Inflammatory macrophage (primary cell): ENCODE results near the gene ANKDD1B.
A peak's percentile ranks its signal among the peaks of the same experiment; 100 is the strongest.

Source experiments
- DNase-seq, 2 donors: peaks; one replicate each; pipeline ENCODE4 v3.0.0-alpha.2; 2020 to 2022

The ANKDD1B gene

DNA sequence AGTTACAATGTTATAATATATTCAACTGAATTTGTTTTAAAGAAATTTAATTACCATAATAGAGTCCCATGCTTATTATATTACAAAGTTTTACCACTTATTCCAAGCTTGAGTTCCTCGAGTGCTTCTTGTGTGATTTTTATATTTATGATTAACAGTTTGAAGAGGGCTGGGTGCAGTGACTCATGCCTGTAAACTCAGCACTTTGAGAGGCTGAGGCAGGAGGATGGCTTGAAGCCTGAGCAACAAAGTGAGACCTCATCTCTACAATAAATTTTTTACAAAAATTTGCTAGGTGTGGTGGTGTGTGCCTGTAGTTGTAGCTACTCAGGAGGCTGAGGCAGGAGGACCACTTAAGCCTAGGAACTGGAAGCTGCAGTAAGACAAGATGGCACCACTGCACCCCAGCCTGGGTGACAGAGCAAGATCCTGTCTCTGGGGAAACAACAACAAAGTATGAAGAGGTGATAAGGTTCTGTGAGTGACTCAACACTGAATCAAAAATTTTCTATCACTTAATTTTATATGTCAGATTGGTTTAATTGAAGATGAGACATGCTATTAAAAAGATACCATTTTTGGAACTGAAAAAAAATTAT, 96.8 kb downstream of the ANKDD1B start:
- DNase-seq, result no peak

DNA sequence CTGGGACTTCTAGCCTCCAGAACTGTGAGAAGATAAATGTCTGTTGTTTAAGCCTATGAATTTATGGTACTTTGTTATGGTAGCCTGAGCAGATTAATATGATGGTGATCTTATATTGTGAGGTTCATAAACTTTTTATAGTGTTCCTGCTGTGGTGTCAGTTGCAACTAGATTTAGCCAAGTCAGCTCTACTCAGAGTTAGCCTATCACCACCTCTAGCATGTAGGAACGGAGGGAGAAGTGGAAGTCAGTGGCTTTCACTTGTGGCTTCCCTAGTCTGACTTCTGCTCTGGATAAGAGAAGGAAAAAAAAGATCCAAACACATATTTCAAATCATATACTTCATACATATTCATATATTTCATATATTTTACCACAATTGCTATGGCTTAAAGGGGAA, 99.4 kb downstream of the ANKDD1B start:
- peak; percentile 58 to 63 for DNase-seq

DNA sequence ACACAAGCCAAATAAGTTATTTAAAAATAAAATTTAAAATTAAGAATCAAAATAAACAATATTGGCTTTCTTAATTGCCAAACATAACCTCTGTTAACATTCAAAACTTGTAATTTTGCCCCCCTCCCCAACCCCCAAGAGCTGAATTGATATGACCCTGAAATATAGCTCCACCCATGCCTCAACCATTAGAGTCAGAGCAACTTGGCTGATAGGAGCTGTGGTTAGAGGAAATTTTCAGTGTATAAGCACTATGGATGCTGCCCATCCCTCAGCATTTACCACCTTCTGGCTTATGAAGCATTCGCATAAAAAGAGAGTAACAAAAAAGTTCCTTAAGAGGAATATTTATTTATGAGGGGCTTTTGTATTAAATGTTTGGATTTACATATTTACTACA, 99.9 kb downstream of the ANKDD1B start:
- no peak for DNase-seq

DNA sequence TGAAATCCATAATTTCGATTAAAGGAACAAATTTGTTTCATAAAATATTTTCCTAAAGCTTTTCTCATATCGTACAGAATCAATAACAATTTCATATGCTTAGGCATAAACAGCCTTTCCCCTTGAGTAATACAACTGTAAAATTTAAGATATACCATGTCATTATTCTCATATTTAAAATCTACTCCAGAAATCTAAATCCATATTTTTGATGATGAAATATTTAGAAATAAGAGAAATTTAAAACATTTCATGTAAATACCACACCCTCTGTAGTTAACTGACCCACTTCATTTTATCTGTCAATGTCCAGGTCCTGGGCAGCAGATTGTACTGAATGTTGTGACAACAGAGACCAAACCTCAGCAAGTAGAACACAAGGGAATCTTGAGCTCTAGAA, 100.8 kb downstream of the ANKDD1B start:
- DNase-seq, result no peak

DNA sequence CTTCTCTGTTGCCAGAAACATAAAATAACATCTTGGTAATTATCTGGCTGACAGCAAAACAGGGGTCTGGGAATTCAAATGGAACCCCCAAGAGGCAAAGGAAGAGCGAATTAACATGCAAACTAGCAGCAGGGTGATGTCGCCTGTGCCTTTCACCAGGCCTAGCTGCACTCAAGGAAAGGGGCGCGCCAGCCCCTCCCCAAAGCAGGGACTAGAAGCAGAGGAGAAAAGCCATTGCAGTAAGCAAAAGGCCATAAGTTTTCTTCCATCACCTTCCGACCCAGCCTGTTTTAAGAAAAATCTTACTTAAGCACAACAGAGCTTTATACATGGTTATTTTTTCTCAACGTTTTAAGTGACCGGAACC, 105.4 kb downstream of the ANKDD1B start:
- DNase-seq, result no peak

DNA sequence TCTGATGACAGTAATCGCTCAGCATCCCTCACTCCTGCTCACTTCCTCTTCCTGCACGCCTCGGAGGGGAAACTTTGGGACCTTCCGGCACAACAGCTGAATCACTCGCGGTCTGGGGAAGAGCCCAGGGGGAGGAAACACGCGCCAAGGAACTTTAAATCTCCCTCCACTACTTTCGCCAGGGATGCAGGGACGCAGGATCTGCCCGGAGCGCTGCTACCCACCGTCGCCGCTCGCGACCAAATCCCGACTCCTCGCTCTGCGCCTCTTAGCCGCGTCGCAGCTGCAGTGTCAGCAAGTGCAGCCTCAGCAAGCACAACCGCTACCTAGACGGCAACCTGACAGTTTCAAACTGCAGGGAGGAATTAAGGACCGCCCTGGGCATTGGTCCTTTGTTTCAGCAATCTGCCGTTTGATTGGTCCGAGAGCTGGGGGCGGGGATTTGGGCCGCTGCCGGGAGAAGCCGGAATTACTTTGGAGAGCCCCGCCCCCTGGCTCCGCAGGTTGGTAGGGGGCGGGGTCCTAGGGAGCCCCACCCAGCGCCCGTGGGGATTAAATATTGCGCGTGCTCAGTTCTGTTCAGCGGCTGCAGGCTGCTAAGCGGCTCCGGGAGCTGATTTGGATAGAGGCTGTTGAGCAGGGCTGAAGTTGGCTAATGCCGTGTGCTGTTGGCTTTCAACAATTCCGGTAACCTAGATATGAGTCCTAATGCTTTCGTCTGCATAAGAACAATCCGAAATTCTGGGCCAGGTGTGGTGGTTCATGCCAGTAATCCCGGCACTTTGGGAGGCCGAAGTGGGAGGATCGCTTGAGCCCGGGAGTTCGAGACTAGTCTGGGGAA, 106.0 kb downstream of the ANKDD1B start, which contains the start of gene POC5:
TSS of gene POC5 (minus strand) at position 356 of the 841 bp plus-strand sequence. CDS start 4,500 bp downstream, outside the sequence.
- peak; percentile 99 for DNase-seq

DNA sequence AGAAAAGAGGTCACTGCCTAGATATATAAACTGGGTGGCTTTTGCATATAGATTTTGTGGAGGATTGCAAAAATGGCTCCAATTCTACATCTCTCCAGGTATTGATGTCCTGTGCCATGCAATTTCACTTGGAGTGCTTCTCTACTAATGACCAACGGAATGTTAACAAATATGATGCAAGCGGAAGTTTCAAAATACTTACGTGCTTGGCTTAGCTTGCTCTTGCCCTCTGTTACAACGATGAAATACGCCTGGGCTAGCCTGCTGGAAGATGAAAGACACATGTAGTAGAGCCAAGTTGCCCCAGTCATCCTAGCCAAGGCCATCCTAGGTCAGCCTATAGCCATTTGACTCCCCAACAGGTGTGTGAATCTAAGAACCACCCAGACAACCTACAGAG, 109.6 kb downstream of the ANKDD1B start:
- peak; percentile 24 to 25 for DNase-seq
